Ramos (cell line): ENCODE measurements around the gene IRAK3.
"Not testable (repeated sequence)": the region's sequence is repeated elsewhere in the genome, so short reads cannot be mapped to it uniquely, and the experiment has no call there.

ENCODE experiments used
- in situ Hi-C: fragments of 300-500 bp; cut with MboI; formaldehyde crosslinking; loops from one replicate; pipeline ENCODE4 v1.14.3; 2022; ENCODE audit warnings: low sequenced_read_pairs; ENCODE audit not compliant: unreplicated experiment

The IRAK3 gene

GRCh38 chr12:66297080-66297479, 108.1 kb downstream of the IRAK3 start:
- in situ Hi-C loops, result no loop called here

GRCh38 chr12:66297923-66298322, 108.9 kb downstream of the IRAK3 start:
- in situ Hi-C loops, result no loop called here

- in situ Hi-C loops, result no loop called here
Observed at GRCh38 chr12:66301944-66302826, 113.2 kb downstream of the IRAK3 start, which contains the start of gene HELB. HELB (plus strand) TSS chr12:66302493; CDS start chr12:66302604, 111 bp downstream.

- in situ Hi-C loops, result no loop called here
Observed at GRCh38 chr12:66302827-66303169, 113.8 kb downstream of the IRAK3 start.

- in situ Hi-C loops, result not testable (repeated sequence)
Observed at GRCh38 chr12:66303316-66303804, 114.3 kb downstream of the IRAK3 start.
